Fibroblast of peridontal ligament (primary cell): Measurements from ENCODE around the gene CNIH3.
"Not testable (repeated sequence)": the region's sequence is repeated elsewhere in the genome, so short reads cannot be mapped to it uniquely, and the experiment has no call there.

ENCODE experiments used
- DNase-seq: peaks from one replicate; pipeline ENCODE4 v3.0.0-alpha.2; 2010; ENCODE audit errors: extremely low read depth

The CNIH3 gene

GRCh38 chr1:224643653-224644052 lies 27.5 kb downstream of the CNIH3 start:
- no peak for DNase-seq

GRCh38 chr1:224644553-224645154 lies 28.5 kb downstream of the CNIH3 start:
- DNase-seq: peak; percentile 63

- no peak for DNase-seq
Observed at GRCh38 chr1:224647449-224647848, 31.3 kb downstream of the CNIH3 start.

GRCh38 chr1:224650290-224650689 lies 34.2 kb downstream of the CNIH3 start:
- DNase-seq: no peak

GRCh38 chr1:224651188-224651587 lies 35.1 kb downstream of the CNIH3 start:
- DNase-seq: no peak

- DNase-seq: no peak
Observed at GRCh38 chr1:224656392-224656791, 40.3 kb downstream of the CNIH3 start.

- DNase-seq: no peak
Observed at GRCh38 chr1:224660074-224660473, 44.0 kb downstream of the CNIH3 start.

- no peak for DNase-seq
Observed at GRCh38 chr1:224662870-224663269, 46.8 kb downstream of the CNIH3 start.

GRCh38 chr1:224665016-224665415 lies 48.9 kb downstream of the CNIH3 start:
- no peak for DNase-seq

- no peak for DNase-seq
Observed at GRCh38 chr1:224666078-224666477, 50.0 kb downstream of the CNIH3 start.

GRCh38 chr1:224666913-224667312 lies 50.8 kb downstream of the CNIH3 start:
- DNase-seq: no peak

- DNase-seq: no peak
Observed at GRCh38 chr1:224668984-224669383, 52.9 kb downstream of the CNIH3 start.

- no peak for DNase-seq
Observed at GRCh38 chr1:224669403-224669802, 53.3 kb downstream of the CNIH3 start.

GRCh38 chr1:224670506-224670905 lies 54.4 kb downstream of the CNIH3 start:
- DNase-seq: no peak

- no peak for DNase-seq
Observed at GRCh38 chr1:224671076-224671475, 55.0 kb downstream of the CNIH3 start.

GRCh38 chr1:224673141-224673540 lies 57.0 kb downstream of the CNIH3 start:
- no peak for DNase-seq

- no peak for DNase-seq
Observed at GRCh38 chr1:224675590-224675989, 59.5 kb downstream of the CNIH3 start.

- no peak for DNase-seq
Observed at GRCh38 chr1:224676551-224676950, 60.4 kb downstream of the CNIH3 start.

GRCh38 chr1:224678168-224678567 lies 62.1 kb downstream of the CNIH3 start:
- no peak for DNase-seq

GRCh38 chr1:224679606-224680005 lies 63.5 kb downstream of the CNIH3 start:
- DNase-seq: no peak

GRCh38 chr1:224681816-224682215 lies 65.7 kb downstream of the CNIH3 start:
- DNase-seq: no peak

- DNase-seq: no peak
Observed at GRCh38 chr1:224683936-224684335, 67.8 kb downstream of the CNIH3 start.

GRCh38 chr1:224684979-224685425 lies 68.9 kb downstream of the CNIH3 start:
- no peak for DNase-seq

GRCh38 chr1:224686140-224686539 lies 70.0 kb downstream of the CNIH3 start:
- DNase-seq: not testable (repeated sequence)
